Measurements from ENCODE around the gene ACTG1.

DNA sequence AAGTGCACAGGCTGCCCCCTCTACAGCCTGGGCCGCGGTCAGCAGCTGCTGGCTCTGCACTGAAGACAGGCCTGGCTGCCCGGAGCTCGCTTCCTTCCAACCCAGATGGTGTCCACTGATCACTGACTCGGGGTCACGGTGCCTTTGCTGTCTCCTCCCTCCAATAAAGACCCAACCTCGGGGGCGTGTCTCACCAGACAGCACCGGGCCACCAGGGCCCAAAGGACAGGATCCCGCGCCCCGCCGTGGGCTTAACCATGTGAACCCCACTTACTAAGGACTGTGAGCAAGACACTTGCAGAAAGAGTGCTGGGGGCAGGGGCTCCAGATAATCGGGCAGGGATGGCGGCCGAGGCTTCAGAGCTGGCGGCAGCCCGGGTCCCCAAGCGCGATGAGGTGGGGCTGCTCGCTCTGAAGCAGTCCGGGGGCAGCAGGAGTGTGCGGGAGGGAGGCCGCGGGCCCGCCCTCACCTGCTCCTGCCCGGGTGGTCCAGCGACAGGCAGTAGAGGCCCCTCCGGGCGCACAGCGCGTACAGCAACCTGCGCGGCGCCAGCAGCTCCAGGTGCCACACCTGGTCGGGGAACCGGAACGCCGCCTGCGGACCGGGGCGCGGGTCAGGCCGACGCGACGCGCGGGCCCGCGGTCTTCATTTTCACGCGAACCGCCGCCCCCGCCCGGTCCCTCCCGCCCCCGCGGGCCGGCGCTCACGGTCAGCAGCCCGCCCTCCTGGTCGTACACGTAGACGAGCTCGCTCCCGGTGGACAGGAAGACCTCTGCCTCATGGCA is 39.1 kb upstream of the ACTG1 start:
- TF ChIP-seq, protein P1, sequence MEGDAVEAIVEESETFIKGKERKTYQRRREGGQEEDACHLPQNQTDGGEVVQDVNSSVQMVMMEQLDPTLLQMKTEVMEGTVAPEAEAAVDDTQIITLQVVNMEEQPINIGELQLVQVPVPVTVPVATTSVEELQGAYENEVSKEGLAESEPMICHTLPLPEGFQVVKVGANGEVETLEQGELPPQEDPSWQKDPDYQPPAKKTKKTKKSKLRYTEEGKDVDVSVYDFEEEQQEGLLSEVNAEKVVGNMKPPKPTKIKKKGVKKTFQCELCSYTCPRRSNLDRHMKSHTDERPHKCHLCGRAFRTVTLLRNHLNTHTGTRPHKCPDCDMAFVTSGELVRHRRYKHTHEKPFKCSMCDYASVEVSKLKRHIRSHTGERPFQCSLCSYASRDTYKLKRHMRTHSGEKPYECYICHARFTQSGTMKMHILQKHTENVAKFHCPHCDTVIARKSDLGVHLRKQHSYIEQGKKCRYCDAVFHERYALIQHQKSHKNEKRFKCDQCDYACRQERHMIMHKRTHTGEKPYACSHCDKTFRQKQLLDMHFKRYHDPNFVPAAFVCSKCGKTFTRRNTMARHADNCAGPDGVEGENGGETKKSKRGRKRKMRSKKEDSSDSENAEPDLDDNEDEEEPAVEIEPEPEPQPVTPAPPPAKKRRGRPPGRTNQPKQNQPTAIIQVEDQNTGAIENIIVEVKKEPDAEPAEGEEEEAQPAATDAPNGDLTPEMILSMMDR (IDR thresholded peaks at IDR 0.05), result no peak
- no peak for TF ChIP-seq POLR2A (IDR thresholded peaks at IDR 0.05)

Data from testis (tissue), 2 donors.